ENCODE data around the gene CCDC110.
"Not testable (repeated sequence)": the region's sequence is repeated elsewhere in the genome, so short reads cannot be mapped to it uniquely, and the experiment has no call there.

The CCDC110 gene

GRCh38 chr4:185471235-185472102 lies at the start of gene CCDC110:
TSS of gene CCDC110 (minus strand) at chr4:185471733. CDS start at chr4:185471683, 50 bp downstream.
- DNase-seq (ENCODE audit: low read depth), result peak; percentile 89

GRCh38 chr4:185520119-185520518 lies 48.6 kb upstream of the CCDC110 start:
- peak; percentile 30 for DNase-seq (ENCODE audit: low read depth)

GRCh38 chr4:185518494-185518893 lies 47.0 kb upstream of the CCDC110 start:
- DNase-seq (ENCODE audit: low read depth), result no peak

GRCh38 chr4:185518069-185518468 lies 46.5 kb upstream of the CCDC110 start:
- DNase-seq (ENCODE audit: low read depth), result no peak

GRCh38 chr4:185515248-185515647 lies 43.7 kb upstream of the CCDC110 start:
- no peak for DNase-seq (ENCODE audit: low read depth)

GRCh38 chr4:185514182-185514697 lies 42.7 kb upstream of the CCDC110 start:
- DNase-seq (ENCODE audit: low read depth), result no peak

GRCh38 chr4:185513489-185514181 lies 42.1 kb upstream of the CCDC110 start:
- peak; percentile 58 for DNase-seq (ENCODE audit: low read depth)

GRCh38 chr4:185512516-185512915 lies 41.0 kb upstream of the CCDC110 start:
- peak; percentile 74 for DNase-seq (ENCODE audit: low read depth)

- DNase-seq (ENCODE audit: low read depth), result not testable (repeated sequence)
Observed at GRCh38 chr4:185511243-185511642, 39.7 kb upstream of the CCDC110 start.

- DNase-seq (ENCODE audit: low read depth), result no peak
Observed at GRCh38 chr4:185510806-185511205, 39.3 kb upstream of the CCDC110 start.

- DNase-seq (ENCODE audit: low read depth), result no peak
Observed at GRCh38 chr4:185508181-185508580, 36.6 kb upstream of the CCDC110 start.

- DNase-seq (ENCODE audit: low read depth), result no peak
Observed at GRCh38 chr4:185506422-185506821, 34.9 kb upstream of the CCDC110 start.

- peak; percentile 54 for DNase-seq (ENCODE audit: low read depth)
Observed at GRCh38 chr4:185504098-185505047, 32.8 kb upstream of the CCDC110 start.

GRCh38 chr4:185502386-185502785 lies 30.9 kb upstream of the CCDC110 start:
- DNase-seq (ENCODE audit: low read depth), result no peak

- DNase-seq (ENCODE audit: low read depth), result no peak
Observed at GRCh38 chr4:185500576-185500975, 29.0 kb upstream of the CCDC110 start.

- DNase-seq (ENCODE audit: low read depth), result no peak
Observed at GRCh38 chr4:185500035-185500434, 28.5 kb upstream of the CCDC110 start.

GRCh38 chr4:185488650-185489049 lies 17.1 kb upstream of the CCDC110 start:
- DNase-seq (ENCODE audit: low read depth), result no peak

GRCh38 chr4:185481401-185481800 lies 9.9 kb upstream of the CCDC110 start:
- no peak for DNase-seq (ENCODE audit: low read depth)

- no peak for DNase-seq (ENCODE audit: low read depth)
Observed at GRCh38 chr4:185480016-185480732, 8.6 kb upstream of the CCDC110 start.

- no peak for DNase-seq (ENCODE audit: low read depth)
Observed at GRCh38 chr4:185479507-185479971, 8.0 kb upstream of the CCDC110 start.

- DNase-seq (ENCODE audit: low read depth), result no peak
Observed at GRCh38 chr4:185473247-185473646, 1.7 kb upstream of the CCDC110 start.

Measured in ELR (cell line).